Endothelial cell of umbilical vein (primary cell): ENCODE results near the gene CHMP1B.

Source experiments
- CTCF ChIP-seq, 2 donors: IDR thresholded peaks; 1 replicate in 1 of 2; 2 replicates in 1 of 2; pipeline ENCODE4 v1.5.1; 2011; ENCODE audit warnings: low read length in 2 of 2, mild to moderate bottlenecking in 2 of 2, moderate library complexity in 2 of 2, control low read depth in 1 of 2, inconsistent platforms in 1 of 2, low read depth in 1 of 2; ENCODE audit not compliant: insufficient read depth in 1 of 2; ENCODE audit errors: extremely low read depth in 1 of 2
- EZH2 ChIP-seq: IDR thresholded peaks from 2 replicates; pipeline ENCODE4 v1.6.1; 2012; ENCODE audit warnings: borderline replicate concordance, low read depth, mild to moderate bottlenecking, moderate library complexity, low read length, inconsistent platforms; ENCODE audit not compliant: severe bottlenecking
- GATA2 ChIP-seq: IDR thresholded peaks from 2 replicates; pipeline ENCODE4 v1.7.0; 2011; ENCODE audit warnings: low read depth, mild to moderate bottlenecking, moderate library complexity, mixed read lengths, low read length; ENCODE audit not compliant: insufficient read length, insufficient read depth
- JUN ChIP-seq: IDR thresholded peaks from 2 replicates; pipeline ENCODE4 v1.6.1; 2011; ENCODE audit warnings: borderline replicate concordance, low read depth; ENCODE audit not compliant: insufficient read length, insufficient read depth
- MAX ChIP-seq: IDR thresholded peaks from 2 replicates; pipeline ENCODE4 v1.6.1; 2011; ENCODE audit not compliant: insufficient read depth, insufficient read length
- MYC ChIP-seq: IDR thresholded peaks from one replicate; pipeline ENCODE4 v1.6.1; 2011; ENCODE audit warnings: mild to moderate bottlenecking, low read depth, low read length
- POLR2A ChIP-seq: IDR thresholded peaks from 2 replicates; pipeline ENCODE4 v1.6.1; 2012; ENCODE audit warnings: low read depth, mild to moderate bottlenecking, control low read depth, low read length
- POLR2AphosphoS5 ChIP-seq: IDR thresholded peaks from 2 replicates; pipeline ENCODE4 v1.6.1; 2012; ENCODE audit warnings: low read depth, mild to moderate bottlenecking, control low read depth, low read length, moderate library complexity; ENCODE audit not compliant: insufficient read depth

- TF ChIP-seq CTCF (IDR thresholded peaks at IDR 0.05; ENCODE audit: extremely low read depth in 1 of 2, insufficient read depth in 1 of 2, low read depth in 1 of 2, low read length in 2 of 2) (no peak), POLR2AphosphoS5 (no peak), EZH2 (no peak), POLR2A (no peak), MYC (no peak), GATA2 (no peak), MAX (no peak), JUN (no peak)
Observed at GRCh38 chr18:11887328-11888128, 36.3 kb downstream of the CHMP1B start.
